Immature natural killer cell (primary cell): ENCODE data around the gene FAM193B. TPM values are rescaled to one million over a fixed set of nuclear protein-coding genes. Genes with fewer than 3 reads are reported as not detected.
A peak's percentile ranks its signal among the peaks of the same experiment; 100 is the strongest.

Experiments used
- DNase-seq, 3 donors: peaks; one replicate each; pipeline ENCODE4 v3.0.0; 2022; ENCODE audit warnings: mixed read lengths in 1 of 3
- H3K27ac Mint-ChIP-seq, 6 donors: one replicate each; pipeline ENCODE4 v1.8.0; 2020; ENCODE audit warnings: mixed read lengths in 6 of 6, mild to moderate bottlenecking in 5 of 6, inconsistent platforms in 4 of 6, moderate library complexity in 3 of 6
- H3K27me3 Mint-ChIP-seq, 3 donors: one replicate each; pipeline ENCODE4 v1.8.0; 2020 to 2021; ENCODE audit warnings: low read depth in 3 of 3, mild to moderate bottlenecking in 3 of 3, mixed read lengths in 3 of 3, moderate library complexity in 3 of 3, inconsistent platforms in 1 of 3
- H3K36me3 Mint-ChIP-seq, 3 donors: one replicate each; pipeline ENCODE4 v1.8.0; 2020; ENCODE audit warnings: mixed read lengths in 3 of 3, inconsistent platforms in 2 of 3, mild to moderate bottlenecking in 2 of 3
- H3K4me1 Mint-ChIP-seq, 2 donors: one replicate each; pipeline ENCODE4 v1.8.0; 2020; ENCODE audit warnings: inconsistent platforms in 2 of 2, mild to moderate bottlenecking in 2 of 2, mixed read lengths in 2 of 2, moderate library complexity in 1 of 2
- H3K4me3 Mint-ChIP-seq, 5 donors: one replicate each; pipeline ENCODE4 v1.8.0; 2020; ENCODE audit warnings: mild to moderate bottlenecking in 5 of 5, mixed read lengths in 5 of 5, inconsistent platforms in 3 of 5, moderate library complexity in 3 of 5
- H3K9me3 Mint-ChIP-seq, 6 donors: one replicate each; pipeline ENCODE4 v1.8.0; 2020; ENCODE audit warnings: mild to moderate bottlenecking in 6 of 6, mixed read lengths in 6 of 6, inconsistent platforms in 4 of 6, moderate library complexity in 3 of 6
- polyA plus RNA-seq, 3 donors: library from polyadenylated mRNA; unstranded; fragments of 300-500 nt; fragmentation: Illumina TruSeq; gene quantifications; one replicate each; pipeline ENCODE4 v1.2.3, GENCODE V29; 2021

FAM193B gene
- polyA plus RNA-seq, 3 donors from 2014 or later: 2.5 to 6.2 (median 3.4) TPM

DNA sequence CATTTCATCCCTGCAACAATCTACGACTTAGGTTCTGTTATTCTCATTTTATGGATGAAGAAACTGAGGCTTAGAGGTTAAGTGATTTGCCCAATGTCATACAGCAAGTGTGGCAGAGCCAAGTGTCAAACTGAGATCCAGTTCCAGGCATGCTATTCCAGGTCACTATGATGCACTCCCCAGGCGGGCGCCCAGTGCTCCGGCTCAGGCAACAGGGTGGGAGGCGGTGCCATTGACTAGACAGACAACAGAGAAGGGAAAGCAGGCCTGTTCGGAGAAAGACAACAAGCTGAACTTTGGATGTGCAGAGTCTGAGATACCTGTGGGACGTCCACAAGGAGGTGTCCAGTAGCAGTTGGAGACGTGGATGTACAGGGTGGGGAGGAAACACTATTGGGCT lies 26.8 kb downstream of the FAM193B start:
- no peak overlapping the region for H3K4me3 Mint-ChIP-seq
- H3K27me3 Mint-ChIP-seq: no peaks in the 10 kb centered on the region
- no peaks in the 10 kb centered on the region for H3K9me3 Mint-ChIP-seq
- peaks cover 2 to 6% of the 10 kb centered on the region in 2 donors for H3K4me1 Mint-ChIP-seq
- no peak overlapping the region for H3K27ac Mint-ChIP-seq
- no peak for DNase-seq
- peaks cover 0 to 18% (median 10%) of the 10 kb centered on the region in 3 donors for H3K36me3 Mint-ChIP-seq

- Mint-ChIP-seq H3K4me1 (peaks cover 2 to 3% of the 10 kb centered on the region in 2 donors), H3K4me3 (no peak overlapping the region), H3K27ac (no peak overlapping the region)
Measured at GRCh38 chr5:177526791-177527190, 27.6 kb downstream of the FAM193B start.

DNA sequence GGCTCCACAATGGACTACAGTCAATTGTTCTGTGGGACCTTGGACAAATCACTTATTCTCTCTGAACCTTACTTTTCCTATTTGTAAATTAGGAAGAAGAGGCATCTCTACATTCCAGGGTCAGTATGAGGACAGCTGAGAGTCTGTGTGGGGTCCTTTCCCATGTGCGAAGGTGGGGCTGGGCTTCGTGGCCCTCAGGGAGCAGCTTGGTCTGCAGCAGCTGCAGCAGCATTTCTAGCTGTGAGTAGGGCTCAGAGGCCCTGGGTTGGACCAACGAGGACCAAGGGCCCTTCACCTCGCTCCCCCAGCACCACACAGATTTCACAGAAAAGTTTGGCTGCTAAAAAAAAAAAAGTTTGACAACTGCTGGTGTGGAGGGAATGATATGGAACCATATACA lies 28.2 kb downstream of the FAM193B start:
- no peak for DNase-seq
- no peak overlapping the region for H3K4me3 Mint-ChIP-seq
- no peak overlapping the region for H3K27ac Mint-ChIP-seq
- peaks cover 0 to 14% (median 6%) of the 10 kb centered on the region in 3 donors for H3K36me3 Mint-ChIP-seq
- peaks cover 0 to 2% (median 0%) of the 10 kb centered on the region in 3 donors for H3K27me3 Mint-ChIP-seq
- peaks cover 7 to 9% of the 10 kb centered on the region in 2 donors for H3K4me1 Mint-ChIP-seq
- no peaks in the 10 kb centered on the region for H3K9me3 Mint-ChIP-seq

More at GRCh38 chr5:177526791-177527190, 27.6 kb downstream of the FAM193B start:
- no peaks in the 10 kb centered on the region for H3K9me3 Mint-ChIP-seq
- peaks cover 0 to 2% (median 0%) of the 10 kb centered on the region in 3 donors for H3K27me3 Mint-ChIP-seq
- peaks cover 0 to 14% (median 7%) of the 10 kb centered on the region in 3 donors for H3K36me3 Mint-ChIP-seq
- no peak for DNase-seq

GRCh38 chr5:177524941-177525655 lies 29.3 kb downstream of the FAM193B start:
- no peaks in the 10 kb centered on the region for H3K9me3 Mint-ChIP-seq
- H3K36me3 Mint-ChIP-seq: peaks cover 0 to 5% (median 3%) of the 10 kb centered on the region in 3 donors
- H3K4me3 Mint-ChIP-seq: no peak overlapping the region
- H3K4me1 Mint-ChIP-seq: peaks cover 17 to 18% of the 10 kb centered on the region in 2 donors
- no peak overlapping the region for H3K27ac Mint-ChIP-seq
- no peak for DNase-seq
- peaks cover 0 to 2% (median 0%) of the 10 kb centered on the region in 3 donors for H3K27me3 Mint-ChIP-seq

DNA sequence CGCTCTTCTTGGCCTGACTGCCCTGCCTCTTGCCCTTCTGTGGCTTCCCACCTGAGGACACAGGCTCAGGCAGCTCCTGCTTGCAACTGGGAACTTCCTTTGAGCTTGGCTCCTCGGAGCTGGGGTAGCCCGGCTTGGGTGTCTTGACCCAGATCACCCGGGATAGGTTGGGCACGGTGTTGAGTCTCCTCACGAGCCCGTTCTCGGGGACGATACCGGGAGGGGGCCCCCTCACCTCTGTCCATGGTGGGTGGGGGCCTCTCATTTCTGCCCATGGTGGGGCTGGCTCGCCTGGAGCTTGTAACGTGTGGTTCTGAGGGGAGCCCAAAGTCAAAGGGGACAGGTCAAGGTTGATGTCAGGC lies 29.8 kb downstream of the FAM193B start:
- DNase-seq: no peak
- peaks cover 0 to 2% (median 0%) of the 10 kb centered on the region in 3 donors for H3K27me3 Mint-ChIP-seq
- H3K9me3 Mint-ChIP-seq: no peaks in the 10 kb centered on the region
- peaks cover 0 to 3% (median 3%) of the 10 kb centered on the region in 3 donors for H3K36me3 Mint-ChIP-seq
- H3K4me3 Mint-ChIP-seq: no peak overlapping the region
- H3K4me1 Mint-ChIP-seq: peaks cover 18 to 21% of the 10 kb centered on the region in 2 donors
- H3K27ac Mint-ChIP-seq: no peak overlapping the region

GRCh38 chr5:177523711-177524538 lies 30.4 kb downstream of the FAM193B start:
- Mint-ChIP-seq H3K27ac (peak overlapping the region in 1 of 6 donors; percentile 57), H3K4me3 (no peak overlapping the region), H3K4me1 (peaks cover 20 to 27% of the 10 kb centered on the region in 2 donors), H3K27me3 (peaks cover 0 to 2% (median 0%) of the 10 kb centered on the region in 3 donors), H3K36me3 (no peaks in the 10 kb centered on the region), H3K9me3 (no peaks in the 10 kb centered on the region)
- no peak for DNase-seq

DNA sequence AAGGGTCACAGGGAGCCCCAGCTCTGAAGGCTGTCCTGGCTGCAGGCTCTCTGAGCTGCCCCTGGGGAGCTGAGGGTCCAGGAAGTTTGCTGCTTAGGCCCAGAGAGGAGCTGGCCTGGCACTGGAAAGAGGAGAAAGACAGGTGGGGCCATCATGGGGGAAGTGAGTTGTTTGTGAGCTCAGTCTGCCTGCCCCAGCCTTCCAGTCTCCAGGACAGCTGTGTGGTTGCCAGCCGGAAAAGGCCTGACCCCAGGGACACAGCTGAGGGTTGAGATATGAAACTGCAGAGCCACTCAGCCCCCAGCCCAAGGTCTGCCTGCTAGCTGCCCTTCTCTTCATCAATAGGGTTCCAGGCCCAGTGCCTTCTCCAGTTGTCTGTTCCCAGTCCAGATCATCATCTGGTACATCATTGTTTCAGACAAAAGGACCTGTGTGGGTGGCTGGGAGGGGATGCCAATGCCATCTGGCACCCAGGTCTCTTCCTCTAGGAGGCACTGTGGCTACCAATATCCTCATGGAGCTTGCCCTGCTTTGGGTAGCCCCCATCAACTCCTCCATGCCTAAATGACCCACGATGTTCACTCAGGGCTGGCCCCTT lies 33.3 kb downstream of the FAM193B start:
- H3K36me3 Mint-ChIP-seq: peaks cover 0 to 5% (median 0%) of the 10 kb centered on the region in 3 donors
- H3K4me1 Mint-ChIP-seq: peaks cover 34 to 45% of the 10 kb centered on the region in 2 donors

GRCh38 chr5:177520271-177520670 lies 34.1 kb downstream of the FAM193B start:
- H3K4me1 Mint-ChIP-seq: peaks cover 40 to 53% of the 10 kb centered on the region in 2 donors
- H3K36me3 Mint-ChIP-seq: peaks cover 0 to 5% (median 3%) of the 10 kb centered on the region in 3 donors
- DNase-seq: no peak
- H3K27ac Mint-ChIP-seq: peak overlapping the region in 5 of 6 donors; percentile 35 to 83 (median 59)
- H3K27me3 Mint-ChIP-seq: peaks cover 0 to 8% (median 3%) of the 10 kb centered on the region in 3 donors
- peak overlapping the region in 1 of 5 donors; percentile 14 for H3K4me3 Mint-ChIP-seq
- no peaks in the 10 kb centered on the region for H3K9me3 Mint-ChIP-seq

More for the DNA sequence above, 33.3 kb downstream of the FAM193B start:
- Mint-ChIP-seq H3K27ac (peak overlapping the region in 3 of 6 donors; percentile 14 to 83 (median 59)), H3K9me3 (no peaks in the 10 kb centered on the region), H3K4me3 (peak overlapping the region in 1 of 5 donors; percentile 55), H3K27me3 (peaks cover 0 to 8% (median 3%) of the 10 kb centered on the region in 3 donors)
- no peak for DNase-seq

- Mint-ChIP-seq H3K36me3 (peaks cover 0 to 5% (median 3%) of the 10 kb centered on the region in 3 donors), H3K27ac (peak overlapping the region in 4 of 6 donors; percentile 40 to 67 (median 58)), H3K4me3 (peak overlapping the region in 1 of 5 donors; percentile 6), H3K4me1 (peaks cover 42 to 57% of the 10 kb centered on the region in 2 donors), H3K27me3 (peaks cover 0 to 8% (median 3%) of the 10 kb centered on the region in 3 donors), H3K9me3 (no peaks in the 10 kb centered on the region)
- DNase-seq: no peak
Measured at GRCh38 chr5:177519463-177520235, 34.7 kb downstream of the FAM193B start.

GRCh38 chr5:177516601-177517568 lies 37.5 kb downstream of the FAM193B start, which contains the start of gene DDX41:
Gene DDX41, minus strand, starts transcription at chr5:177516961. Its CDS starts 16 bp downstream, at chr5:177516945.
- H3K4me3 Mint-ChIP-seq: peak within 1 kb of the TSS; percentile 95 to 99 (median 99)
- H3K27me3 Mint-ChIP-seq: peaks cover 1 to 8% (median 3%) of the 10 kb centered on the region in 3 donors
- H3K36me3 Mint-ChIP-seq: peaks cover 0 to 11% (median 8%) of the 10 kb centered on the region in 3 donors
- DNase-seq: peak; percentile 94 to 96 (median 95)
- peaks cover 44 to 61% of the 10 kb centered on the region in 2 donors for H3K4me1 Mint-ChIP-seq
- H3K9me3 Mint-ChIP-seq: no peaks in the 10 kb centered on the region
- H3K27ac Mint-ChIP-seq: peak within 1 kb of the TSS; percentile 86 to 96 (median 93)

DNA sequence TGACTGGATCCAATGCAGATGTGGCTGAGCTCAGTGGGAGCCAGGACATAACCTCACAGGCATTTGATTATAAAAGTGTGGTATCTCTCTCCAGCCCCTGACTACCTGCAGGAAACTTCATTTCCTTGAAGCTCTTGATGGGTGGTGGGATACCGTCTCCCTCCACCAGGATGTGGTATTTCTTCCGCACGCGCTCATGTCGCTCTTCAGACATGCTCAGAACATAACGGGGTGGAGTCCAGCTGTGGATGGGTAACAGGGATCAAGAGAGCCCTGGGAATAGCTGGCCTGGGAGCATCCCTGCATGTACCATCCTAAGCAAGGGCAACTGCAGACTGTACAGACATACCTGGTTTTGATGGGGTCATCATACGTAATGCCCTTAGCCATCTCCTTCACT lies 38.8 kb downstream of the FAM193B start:
- DNase-seq: no peak
- peaks cover 31 to 48% of the 10 kb centered on the region in 2 donors for H3K4me1 Mint-ChIP-seq
- H3K27ac Mint-ChIP-seq: peak overlapping the region in 4 of 6 donors; percentile 5 to 94 (median 33)
- peaks cover 8 to 22% (median 9%) of the 10 kb centered on the region in 3 donors for H3K36me3 Mint-ChIP-seq
- peak overlapping the region; percentile 95 to 99 (median 99) for H3K4me3 Mint-ChIP-seq
- H3K9me3 Mint-ChIP-seq: no peaks in the 10 kb centered on the region
- H3K27me3 Mint-ChIP-seq: peaks cover 3 to 9% (median 3%) of the 10 kb centered on the region in 3 donors

- Mint-ChIP-seq H3K9me3 (no peaks in the 10 kb centered on the region), H3K4me1 (peaks cover 29 to 41% of the 10 kb centered on the region in 2 donors), H3K27ac (no peak overlapping the region), H3K36me3 (peaks cover 8 to 22% (median 9%) of the 10 kb centered on the region in 3 donors), H3K4me3 (peak overlapping the region in 1 of 5 donors; percentile 99), H3K27me3 (peaks cover 3 to 12% (median 3%) of the 10 kb centered on the region in 3 donors)
- DNase-seq: no peak
Measured at GRCh38 chr5:177514541-177514940, 39.8 kb downstream of the FAM193B start.
